ENCODE data around the gene SELENON. TPM values are rescaled to one million over a fixed set of nuclear protein-coding genes. Genes with fewer than 3 reads are reported as not detected.

Gene SELENON
- total RNA-seq, 1 experiment from 2014 or later: 21.8 TPM

- no peak for TF ChIP-seq CTCF (IDR thresholded peaks at IDR 0.05; ENCODE audit: unreplicated experiment)
- intact Hi-C loops (cut with micrococcal nuclease): loop anchor here (2.0 to 5.0 kb wide), 3 partner anchors 38 to 176 kb away; partner anchors contain the start of genes AUNIP and PAFAH2
- Mint-ChIP-seq H3K27me3 (ENCODE audit: insufficient read depth, unreplicated experiment) (no peaks in the 10 kb centered on the region), H3K9me3 (ENCODE audit: unreplicated experiment) (no peaks in the 10 kb centered on the region), H3K27ac (ENCODE audit: low read depth, unreplicated experiment) (peak overlapping the region; percentile 89), H3K4me1 (ENCODE audit: insufficient read depth, unreplicated experiment) (peaks cover 33% of the 10 kb centered on the region), H3K36me3 (ENCODE audit: insufficient read depth, unreplicated experiment) (peaks cover 8% of the 10 kb centered on the region), H3K4me3 (ENCODE audit: unreplicated experiment) (peak overlapping the region; percentile 79)
- ChIA-PET POLR2A (interaction anchor here (0.8 to 4.9 kb wide), 12 partner anchors 10 to 214 kb away, joined by 3 to 46 read pairs (median 14); partner anchors contain the start of genes PAFAH2, PAQR7 and STMN1), CTCF (interaction anchor here (0.6 to 1.7 kb wide), 7 partner anchors 9 to 176 kb away, joined by 3 to 10 read pairs (median 4); partner anchors contain the start of gene PAFAH2)
- no peak for DNase-seq (ENCODE audit: unreplicated experiment)
- no TSS peak for BruUV-seq (replicated peaks)
These were observed 21.1 kb downstream of the SELENON start for GRCh38 chr1:25821112-25821476.

- POLR2A ChIA-PET: interaction anchor here (1.0 to 4.9 kb wide), 8 partner anchors 9 to 176 kb away, joined by 3 to 46 read pairs (median 14); partner anchors contain the start of genes PAFAH2 and STMN1
These were observed 21.7 kb downstream of the SELENON start for GRCh38 chr1:25821630-25822091.

DNA sequence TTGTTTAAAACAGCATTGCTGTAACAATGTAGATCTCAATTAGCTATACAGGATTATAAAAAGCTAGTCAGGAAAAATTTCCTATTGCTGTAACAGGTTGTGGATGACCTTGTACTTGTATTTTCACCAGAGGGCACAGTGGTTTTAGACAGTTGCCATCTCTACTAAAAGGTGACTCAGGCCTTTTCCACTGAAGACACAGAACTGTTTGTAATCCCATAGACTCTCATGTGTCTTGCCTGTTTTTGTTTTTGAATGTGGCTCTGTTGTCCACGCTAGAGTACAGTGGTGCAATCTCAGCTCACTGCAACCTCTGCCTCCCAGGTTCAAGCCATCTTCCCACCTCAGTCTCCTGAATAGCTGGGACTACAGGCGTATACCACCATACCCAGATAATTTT is 25.6 kb downstream of the SELENON start:
- no TSS peak for BruUV-seq (replicated peaks)
- ChIA-PET CTCF (interaction anchor here (0.7 to 1.1 kb wide), 3 partner anchors 209 to 705 kb away, joined by 3 read pairs; no protein-coding TSS in a partner anchor), POLR2A (interaction anchor here (1.0 kb wide), 1 partner anchor 77 kb away, joined by 3 read pairs; no protein-coding TSS in a partner anchor)
- DNase-seq (ENCODE audit: unreplicated experiment): no peak
- H3K9me3 Mint-ChIP-seq (ENCODE audit: unreplicated experiment): no peaks in the 10 kb centered on the region
- H3K4me3 Mint-ChIP-seq (ENCODE audit: unreplicated experiment): no peak overlapping the region
- intact Hi-C loops (cut with micrococcal nuclease): no loop called here
- H3K4me1 Mint-ChIP-seq (ENCODE audit: insufficient read depth, unreplicated experiment): peaks cover 22% of the 10 kb centered on the region
- H3K27ac Mint-ChIP-seq (ENCODE audit: low read depth, unreplicated experiment): no peak overlapping the region
- no peak for TF ChIP-seq CTCF (IDR thresholded peaks at IDR 0.05; ENCODE audit: unreplicated experiment)
- H3K27me3 Mint-ChIP-seq (ENCODE audit: insufficient read depth, unreplicated experiment): no peaks in the 10 kb centered on the region
- peaks cover 50% of the 10 kb centered on the region for H3K36me3 Mint-ChIP-seq (ENCODE audit: insufficient read depth, unreplicated experiment)

More at GRCh38 chr1:25821630-25822091, 21.7 kb downstream of the SELENON start:
- Mint-ChIP-seq H3K27ac (ENCODE audit: low read depth, unreplicated experiment) (peak overlapping the region; percentile 89), H3K9me3 (ENCODE audit: unreplicated experiment) (no peaks in the 10 kb centered on the region), H3K4me1 (ENCODE audit: insufficient read depth, unreplicated experiment) (peaks cover 33% of the 10 kb centered on the region), H3K36me3 (ENCODE audit: insufficient read depth, unreplicated experiment) (peaks cover 11% of the 10 kb centered on the region), H3K4me3 (ENCODE audit: unreplicated experiment) (peak overlapping the region; percentile 79), H3K27me3 (ENCODE audit: insufficient read depth, unreplicated experiment) (no peaks in the 10 kb centered on the region)
- no TSS peak for BruUV-seq (replicated peaks)
- intact Hi-C loops (cut with micrococcal nuclease): loop anchor here (2.0 to 5.0 kb wide), 3 partner anchors 37 to 176 kb away; partner anchors contain the start of genes AUNIP and PAFAH2
- TF ChIP-seq CTCF (IDR thresholded peaks at IDR 0.05; ENCODE audit: unreplicated experiment): no peak
- CTCF ChIA-PET: interaction anchor here (0.9 to 1.3 kb wide), 3 partner anchors 10 to 15 kb away, joined by 3 to 5 read pairs (median 3); no protein-coding TSS in a partner anchor
- DNase-seq (ENCODE audit: unreplicated experiment): peak; percentile 36

- Mint-ChIP-seq H3K27ac (ENCODE audit: low read depth, unreplicated experiment) (no peak overlapping the region), H3K36me3 (ENCODE audit: insufficient read depth, unreplicated experiment) (peaks cover 60% of the 10 kb centered on the region), H3K27me3 (ENCODE audit: insufficient read depth, unreplicated experiment) (no peaks in the 10 kb centered on the region), H3K4me1 (ENCODE audit: insufficient read depth, unreplicated experiment) (peaks cover 14% of the 10 kb centered on the region), H3K9me3 (ENCODE audit: unreplicated experiment) (no peaks in the 10 kb centered on the region), H3K4me3 (ENCODE audit: unreplicated experiment) (no peak overlapping the region)
- POLR2A ChIA-PET: no interaction called here
- intact Hi-C loops (cut with micrococcal nuclease): no loop called here
- DNase-seq (ENCODE audit: unreplicated experiment): no peak
- BruUV-seq (replicated peaks): no TSS peak
- CTCF ChIA-PET: interaction anchor here (0.6 to 1.1 kb wide), 3 partner anchors 13 to 704 kb away, joined by 3 read pairs; no protein-coding TSS in a partner anchor
- no peak for TF ChIP-seq CTCF (IDR thresholded peaks at IDR 0.05; ENCODE audit: unreplicated experiment)
These were observed 26.6 kb downstream of the SELENON start for GRCh38 chr1:25826571-25826970.
